Activated CD8-positive, alpha-beta T cell treated with anti-CD3 and anti-CD28 coated beads for 36 hours (primary cell): ENCODE data around the gene FUT7. TPM values are rescaled to one million over a fixed set of nuclear protein-coding genes. Genes with fewer than 3 reads are reported as not detected.

Experiments used
- ATAC-seq: fragments of 200-7000 bp; cut with Tn5 transposase; one replicate; pipeline ENCODE4 v1.10.0; 2021; ENCODE audit warnings: mild to moderate bottlenecking, moderate library complexity
- CTCF ChIA-PET: fragments of 350-600 bp; sonication (Branson Sonifier 250); formaldehyde crosslinking; loops from one replicate; lab custom pipeline; 2021; ENCODE audit warnings: antibody characterized with exemption; lab: Charles Lee
- POLR2A ChIA-PET: fragments of 350-600 bp; sonication (Branson Sonifier 250); formaldehyde crosslinking; loops from one replicate; lab custom pipeline; 2021; ENCODE audit warnings: antibody characterized with exemption; lab: Charles Lee
- DNase-seq: peaks from one replicate; pipeline ENCODE4 v3.0.0-alpha.2; 2020
- H3K27ac Mint-ChIP-seq: one replicate; pipeline ENCODE4 v1.8.0; 2021; ENCODE audit warnings: mild to moderate bottlenecking, mixed read lengths
- H3K27me3 Mint-ChIP-seq: one replicate; pipeline ENCODE4 v1.8.0; 2021; ENCODE audit warnings: mixed read lengths
- H3K36me3 Mint-ChIP-seq: one replicate; pipeline ENCODE4 v1.8.0; 2021; ENCODE audit warnings: low read depth, mixed read lengths
- H3K4me1 Mint-ChIP-seq: one replicate; pipeline ENCODE4 v1.8.0; 2021; ENCODE audit warnings: low read depth, mixed read lengths
- H3K4me3 Mint-ChIP-seq: one replicate; pipeline ENCODE4 v1.8.0; 2021; ENCODE audit warnings: mild to moderate bottlenecking, moderate library complexity, mixed read lengths
- H3K9me3 Mint-ChIP-seq: one replicate; pipeline ENCODE4 v1.8.0; 2021; ENCODE audit warnings: mixed read lengths
- CTCF ChIP-seq: fragments of 200-600 bp; IDR thresholded peaks from one replicate; pipeline ENCODE4 v1.8.0; 2022; ENCODE audit warnings: antibody characterized with exemption, mild to moderate bottlenecking
- intact Hi-C: fragments of 100-400 bp; cut with micrococcal nuclease; formaldehyde crosslinking; loops from one replicate; pipeline ENCODE4 v1.10.0; 2022
- total RNA-seq, 2 experiments: library from RNA; stranded (reverse); gene quantifications; one replicate each; pipeline ENCODE4 v1.2.3, GENCODE V29; 2021

The FUT7 gene
- total RNA-seq, 2 experiments from 2014 or later = 0.09 TPM; not detected in 1

- POLR2A ChIA-PET = interaction anchor here (1.1 to 1.6 kb wide), 2 partner anchors 9 to 28 kb away, joined by 4 to 7 read pairs; no protein-coding TSS in a partner anchor
- H3K27ac Mint-ChIP-seq = no peak overlapping the region
- no peak for ATAC-seq
Measured at GRCh38 chr9:137058521-137059234, 26.8 kb upstream of the FUT7 start.

GRCh38 chr9:137057545-137057944 lies 25.7 kb upstream of the FUT7 start:
- DNase-seq (no peak), ATAC-seq (no peak)
- H3K36me3 Mint-ChIP-seq = no peaks in the 10 kb centered on the region
- no peaks in the 10 kb centered on the region for H3K9me3 Mint-ChIP-seq
- intact Hi-C loops = no loop called here
- no peak overlapping the region for H3K4me3 Mint-ChIP-seq
- TF ChIP-seq CTCF = no peak
- ChIA-PET CTCF (interaction anchor here (4.4 kb wide), 1 partner anchor 11 kb away, joined by 30 read pairs; the partner anchor contains the start of gene SAPCD2), POLR2A (no interaction called here)
- no peaks in the 10 kb centered on the region for H3K4me1 Mint-ChIP-seq
- peaks cover 4% of the 10 kb centered on the region for H3K27me3 Mint-ChIP-seq
- no peak overlapping the region for H3K27ac Mint-ChIP-seq

More at GRCh38 chr9:137058521-137059234, 26.8 kb upstream of the FUT7 start:
- CTCF ChIA-PET = interaction anchor here (0.6 to 4.4 kb wide), 5 partner anchors 10 to 180 kb away, joined by 3 to 30 read pairs (median 7); partner anchors contain the start of genes FUT7, NPDC1 and SAPCD2
- Mint-ChIP-seq H3K4me3 (no peak overlapping the region), H3K27me3 (no peaks in the 10 kb centered on the region), H3K36me3 (no peaks in the 10 kb centered on the region), H3K9me3 (no peaks in the 10 kb centered on the region), H3K4me1 (no peaks in the 10 kb centered on the region)
- no peak for TF ChIP-seq CTCF
- intact Hi-C loops = no loop called here
- DNase-seq = no peak

- no peaks in the 10 kb centered on the region for H3K36me3 Mint-ChIP-seq
- DNase-seq (no peak), ATAC-seq (no peak)
- peaks cover 7% of the 10 kb centered on the region for H3K27me3 Mint-ChIP-seq
- ChIA-PET CTCF (interaction anchor here (2.3 to 4.4 kb wide), 3 partner anchors 11 to 22 kb away, joined by 11 to 30 read pairs (median 20); partner anchors contain the start of gene SAPCD2), POLR2A (no interaction called here)
- intact Hi-C loops = no loop called here
- H3K9me3 Mint-ChIP-seq = no peaks in the 10 kb centered on the region
- no peaks in the 10 kb centered on the region for H3K4me1 Mint-ChIP-seq
- no peak overlapping the region for H3K4me3 Mint-ChIP-seq
- no peak overlapping the region for H3K27ac Mint-ChIP-seq
- no peak for TF ChIP-seq CTCF
Measured at GRCh38 chr9:137056739-137057415, 25.0 kb upstream of the FUT7 start.

- POLR2A ChIA-PET = interaction anchor here (0.8 to 1.7 kb wide), 4 partner anchors 9 to 16 kb away, joined by 3 to 5 read pairs (median 3); partner anchors contain the start of gene SAPCD2
- ATAC-seq (no peak), DNase-seq (no peak)
- Mint-ChIP-seq H3K36me3 (no peaks in the 10 kb centered on the region), H3K27ac (no peak overlapping the region), H3K9me3 (no peaks in the 10 kb centered on the region), H3K4me3 (no peak overlapping the region), H3K4me1 (no peaks in the 10 kb centered on the region), H3K27me3 (peaks cover 7% of the 10 kb centered on the region)
- intact Hi-C loops = no loop called here
- CTCF ChIA-PET = interaction anchor here (1.2 to 3.1 kb wide), 4 partner anchors 9 to 21 kb away, joined by 5 to 20 read pairs (median 9); partner anchors contain the start of gene NPDC1
- TF ChIP-seq CTCF = no peak
Measured at GRCh38 chr9:137055385-137056364, 23.8 kb upstream of the FUT7 start.
